Suppressor macrophage treated with lipopolysaccharide for 4 hours (primary cell): Measurements from ENCODE around the gene FLT3.
"Not testable (repeated sequence)": the region's sequence is repeated elsewhere in the genome, so short reads cannot be mapped to it uniquely, and the experiment has no call there.

ENCODE experiments used
- DNase-seq: peaks from one replicate; pipeline ENCODE4 v3.0.0-alpha.2; 2020

Gene FLT3

DNA sequence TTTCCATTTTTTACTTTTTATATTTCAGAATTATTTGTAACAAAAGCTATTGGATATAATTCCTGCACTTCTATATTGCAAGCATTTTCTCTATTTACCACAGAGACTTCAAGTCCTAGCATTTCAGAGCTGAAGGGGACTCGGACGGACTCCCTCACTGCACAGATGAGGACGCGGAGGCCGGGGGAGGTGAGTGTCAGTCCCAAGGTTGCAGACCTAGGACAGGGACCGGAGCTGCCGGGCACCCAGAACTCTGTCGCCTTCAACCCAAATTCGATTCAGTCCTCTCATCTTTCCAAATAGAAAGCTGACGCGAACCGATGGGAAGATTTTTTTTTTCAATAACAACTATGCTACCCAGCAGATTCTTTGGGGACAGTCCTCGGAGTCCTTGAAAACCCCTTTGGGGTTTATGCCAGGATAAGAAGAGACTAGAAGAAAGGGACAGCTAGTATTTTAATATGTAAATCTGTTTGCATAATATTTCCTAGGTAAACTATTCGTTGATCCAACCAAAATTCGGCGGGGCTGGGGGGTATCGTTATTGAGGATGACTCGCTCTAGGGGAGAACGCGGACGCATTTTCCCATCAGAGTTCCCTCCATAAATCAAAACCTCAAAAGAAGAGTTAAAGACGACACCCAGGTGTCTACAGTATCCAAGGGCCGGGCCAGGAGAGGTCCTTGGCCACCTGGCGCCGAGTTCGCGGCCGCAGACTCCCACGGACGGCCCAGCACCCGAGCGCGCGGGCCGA lies 803 bp downstream of the FLT3 start:
- DNase-seq = no peak

DNA sequence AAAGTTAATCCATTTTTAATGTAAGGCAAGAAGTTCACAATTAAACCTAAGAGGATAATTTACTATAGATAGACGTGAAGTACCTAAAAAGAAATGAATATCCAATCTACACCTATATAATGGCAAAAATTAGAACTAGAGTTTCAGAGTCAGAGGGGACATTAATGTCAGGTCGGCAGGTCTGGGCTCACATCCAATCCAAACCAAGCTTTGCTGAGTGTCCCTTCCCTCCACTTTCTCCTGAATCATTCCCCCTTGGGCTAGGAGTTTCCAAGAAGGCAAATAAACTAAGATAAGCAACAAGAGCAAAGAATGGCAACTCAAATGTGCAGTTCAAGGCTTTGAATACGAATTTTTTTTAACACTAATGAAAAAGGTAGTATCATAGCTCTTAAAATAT lies 2.9 kb downstream of the FLT3 start:
- DNase-seq = no peak

DNA sequence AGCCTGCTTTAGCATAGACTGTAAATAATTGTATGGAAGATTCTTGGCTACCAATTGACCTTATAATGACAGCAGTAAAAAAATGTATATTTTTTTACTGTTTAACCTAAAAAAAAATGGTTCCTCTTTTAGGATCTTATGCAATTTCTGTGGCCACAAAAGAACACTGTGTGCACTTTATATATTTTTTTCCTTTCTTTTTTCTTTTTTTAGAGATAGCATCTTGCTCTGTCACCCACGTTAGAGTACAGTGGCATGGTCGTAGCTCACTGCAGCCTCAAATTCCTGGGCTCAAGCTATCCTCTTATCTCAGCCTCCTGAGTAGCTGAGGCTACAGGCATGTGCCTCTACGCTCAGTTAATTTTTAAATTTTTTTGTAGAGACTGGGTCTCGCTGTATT lies 6.1 kb downstream of the FLT3 start:
- peak; percentile 25 for DNase-seq

DNA sequence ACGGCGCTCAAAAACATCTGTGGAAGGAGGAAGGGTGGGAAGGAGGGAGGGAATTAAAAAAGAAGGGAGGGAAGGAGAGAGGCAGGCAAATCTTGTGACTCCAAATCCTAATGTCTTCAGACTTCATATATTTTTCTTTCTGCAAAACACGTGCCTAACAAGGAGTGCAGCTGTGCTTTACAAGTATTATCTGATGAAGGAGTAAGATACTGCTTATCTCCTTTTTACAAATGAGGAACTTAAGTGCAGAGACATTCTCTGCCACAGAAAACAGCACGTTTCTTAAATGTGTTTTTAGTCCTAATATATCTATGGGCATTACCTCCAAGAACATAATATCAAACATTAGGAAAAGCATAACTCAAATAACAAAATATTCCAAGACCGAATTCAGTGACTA lies 6.5 kb downstream of the FLT3 start:
- DNase-seq = no peak

DNA sequence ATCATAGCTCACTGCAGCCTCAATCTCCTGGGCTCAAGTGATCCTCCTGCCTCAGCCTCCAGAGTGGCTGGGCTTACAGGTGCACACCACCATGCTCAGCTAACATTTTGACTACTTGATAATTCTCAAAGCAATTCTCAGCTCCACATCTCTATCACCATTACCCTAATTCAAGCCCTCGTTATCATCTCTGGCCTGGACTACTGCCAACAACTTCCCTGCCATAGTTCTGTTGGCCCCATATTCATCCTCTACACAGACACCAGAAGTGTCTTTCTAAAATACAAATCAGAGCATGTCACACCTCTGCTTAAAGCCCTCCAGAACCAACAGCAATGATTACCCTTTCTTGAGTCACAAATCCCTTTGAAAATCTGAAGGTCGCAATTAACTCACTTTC lies 7.9 kb downstream of the FLT3 start:
- no peak for DNase-seq

DNA sequence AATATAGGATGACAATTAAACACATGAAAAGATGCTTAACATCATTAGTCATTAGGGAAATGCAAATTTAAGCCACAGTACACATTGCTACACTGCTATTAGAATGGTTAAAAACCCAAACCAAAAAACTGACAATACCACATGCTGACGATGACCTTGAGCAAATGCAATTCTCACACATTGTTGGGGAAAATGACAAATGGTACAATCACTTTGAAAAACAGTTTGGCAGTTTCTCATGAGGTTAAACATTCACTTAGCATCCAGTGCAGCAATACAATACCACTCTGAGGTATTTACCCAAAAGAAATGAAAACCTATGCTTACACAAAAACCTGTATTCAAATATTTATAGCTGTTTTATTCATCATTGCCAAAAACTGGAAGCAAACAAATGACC lies 11.3 kb downstream of the FLT3 start:
- DNase-seq = no peak

DNA sequence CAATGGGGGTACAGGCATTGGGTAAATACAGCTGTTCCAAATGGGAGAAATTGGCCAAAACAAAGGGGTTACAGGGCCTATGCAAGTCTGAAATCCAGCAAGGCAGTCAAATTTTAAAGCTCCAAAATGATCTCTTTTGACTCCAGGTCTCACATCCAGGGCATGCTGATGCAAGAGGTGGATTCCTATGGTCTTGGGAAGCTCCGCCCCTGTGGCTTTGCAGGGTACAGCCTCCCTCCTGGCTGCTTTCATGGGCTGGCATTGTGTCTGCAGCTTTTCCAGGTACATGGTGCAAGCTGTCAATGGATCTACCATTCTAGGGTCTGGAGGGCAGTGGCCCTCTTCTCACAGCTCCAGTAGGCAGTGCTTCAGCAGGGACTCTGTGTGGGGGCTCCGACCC lies 22.6 kb downstream of the FLT3 start:
- not testable (repeated sequence) for DNase-seq

DNA sequence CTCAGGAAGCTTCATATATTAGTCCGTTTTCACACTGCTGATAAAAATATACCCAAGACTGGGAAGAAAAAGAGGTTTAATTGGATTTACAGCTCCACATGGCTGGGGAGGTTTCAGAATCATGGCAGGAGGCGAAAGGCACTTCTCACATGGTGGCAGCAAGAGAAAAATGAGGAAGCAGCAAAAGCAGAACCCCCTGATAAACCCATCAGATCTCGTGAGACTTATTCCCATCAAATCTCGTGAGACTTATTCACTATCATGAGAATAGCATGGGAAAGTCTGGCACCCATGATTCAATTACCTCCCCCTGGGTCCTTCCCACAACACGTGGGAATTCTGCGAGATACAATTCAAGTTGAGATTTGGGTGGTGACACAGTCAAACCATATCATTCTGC lies 23.1 kb downstream of the FLT3 start:
- DNase-seq = no peak

DNA sequence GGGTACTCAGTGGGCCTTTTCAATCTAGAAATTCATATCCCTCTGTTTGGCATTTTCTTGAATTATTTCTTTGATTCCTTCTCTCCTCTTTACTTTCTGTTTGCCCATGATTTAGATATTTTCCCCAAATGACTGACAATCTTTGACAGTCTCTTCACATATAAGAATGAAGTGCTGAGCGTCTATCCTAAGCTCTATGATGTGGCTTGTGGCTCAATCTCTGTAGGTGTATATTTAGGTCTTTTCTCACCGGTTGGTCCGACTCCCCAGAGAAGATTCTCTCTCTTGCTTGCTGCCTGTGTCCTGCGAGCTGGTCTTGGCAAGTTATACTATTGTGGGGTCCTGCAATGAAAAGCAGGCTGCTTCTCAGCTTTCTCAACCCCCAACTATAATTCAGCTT lies 29.0 kb downstream of the FLT3 start:
- no peak for DNase-seq

DNA sequence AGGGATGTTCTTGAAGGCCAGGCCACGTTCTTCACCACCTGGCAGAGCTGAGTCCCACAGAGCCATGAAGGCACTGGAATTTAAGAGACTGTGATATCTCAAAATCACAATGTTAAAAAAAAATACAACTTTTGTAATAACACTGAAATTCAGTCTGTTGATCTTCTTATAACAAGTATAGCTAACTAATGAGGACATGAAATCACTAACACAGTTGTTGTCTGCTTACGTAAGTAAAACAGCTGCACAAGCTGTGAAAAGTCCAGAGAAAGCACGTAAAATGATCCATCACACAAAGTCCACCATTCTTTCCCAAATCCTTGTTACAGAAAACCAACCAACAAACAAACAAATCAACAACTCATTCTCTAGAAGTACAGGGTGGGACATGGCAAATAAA lies 32.9 kb downstream of the FLT3 start:
- DNase-seq = no peak

DNA sequence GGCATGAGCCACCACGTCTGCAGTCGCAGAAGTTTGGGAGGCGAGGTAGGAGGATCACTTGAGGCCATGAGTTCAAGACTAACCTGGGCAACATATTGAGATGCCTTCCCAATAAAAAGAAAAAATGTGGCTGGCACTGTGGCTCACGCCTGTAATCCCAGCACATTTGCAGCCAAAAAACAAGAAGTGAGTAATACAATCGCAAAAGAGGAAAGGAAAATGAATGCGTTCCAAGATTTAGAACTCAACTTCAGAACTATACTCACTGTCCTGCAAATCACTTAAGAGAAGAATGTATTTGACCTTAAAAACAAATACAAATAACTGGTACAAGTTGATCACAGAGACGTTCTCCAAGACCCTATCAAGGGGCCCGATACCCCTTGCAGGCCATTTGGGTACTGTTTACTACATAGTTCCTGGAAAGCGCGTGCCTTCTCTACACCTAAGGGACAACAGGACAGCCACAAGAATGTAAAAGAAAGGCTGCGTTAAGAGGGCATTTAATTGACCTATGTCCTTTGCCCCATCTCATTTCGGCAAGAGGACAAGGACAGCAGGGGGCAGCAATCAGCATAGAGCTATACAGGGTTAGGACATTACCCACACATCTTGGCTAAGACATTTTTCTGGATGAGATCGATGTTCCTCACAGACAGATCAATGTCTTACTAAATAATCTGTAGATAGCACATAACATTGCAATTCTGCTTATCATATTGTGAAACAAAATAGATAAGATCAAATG lies 41.3 kb downstream of the FLT3 start:
- peak; percentile 48 for DNase-seq

DNA sequence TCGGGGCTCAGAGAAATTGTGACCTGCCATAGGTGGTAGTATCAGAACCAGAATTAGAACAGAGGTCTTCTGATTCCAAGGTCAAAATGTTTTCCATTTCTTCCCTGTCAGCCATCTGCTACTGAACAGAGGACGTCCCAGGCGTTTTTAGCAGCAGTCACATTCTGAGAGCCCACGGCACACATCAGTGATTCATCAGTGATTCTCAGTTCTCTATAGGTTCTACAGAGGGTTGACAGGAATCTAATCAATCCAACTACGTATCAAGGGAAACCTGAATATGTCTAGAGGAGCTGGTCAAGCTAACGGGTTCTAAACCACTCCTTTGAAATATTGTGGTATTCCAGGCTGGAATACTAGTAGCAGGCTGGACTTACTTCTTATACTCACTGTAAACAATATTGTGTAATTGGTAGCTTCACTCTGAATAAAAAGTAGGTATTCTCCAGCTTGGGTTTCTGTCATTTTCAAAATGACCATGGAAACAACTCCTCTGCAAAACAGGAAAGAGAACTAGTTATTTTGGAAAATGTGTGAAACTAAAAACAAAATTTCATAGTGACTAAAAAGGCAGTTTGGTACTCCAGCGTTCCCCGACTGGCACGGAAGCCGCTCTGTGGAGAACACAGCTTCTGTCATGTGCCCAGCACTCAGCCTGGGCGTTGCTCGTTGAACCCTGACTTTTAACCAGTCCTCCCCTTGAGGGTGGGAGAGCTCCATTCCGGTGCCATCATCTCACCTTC lies 43.2 kb downstream of the FLT3 start:
- peak; percentile 36 for DNase-seq

DNA sequence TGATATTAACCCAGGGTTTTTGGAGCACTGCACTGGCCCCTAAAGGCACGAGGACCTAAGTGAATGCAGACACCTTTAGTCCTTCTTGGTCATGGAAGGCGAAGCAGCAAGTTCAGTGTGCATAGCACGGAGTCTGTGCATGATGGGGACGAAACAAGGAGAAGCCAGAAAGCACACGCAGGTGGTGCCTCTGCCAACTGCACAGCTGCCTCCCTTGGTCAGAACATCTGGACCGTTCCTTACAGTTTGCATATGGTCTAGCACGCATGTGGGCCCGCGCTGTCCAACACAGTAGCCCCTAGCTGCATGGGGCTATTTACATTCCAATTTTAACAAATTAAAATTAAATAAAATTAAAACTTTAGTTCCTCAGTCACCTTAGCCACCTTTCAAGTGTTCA lies 44.0 kb downstream of the FLT3 start:
- no peak for DNase-seq

DNA sequence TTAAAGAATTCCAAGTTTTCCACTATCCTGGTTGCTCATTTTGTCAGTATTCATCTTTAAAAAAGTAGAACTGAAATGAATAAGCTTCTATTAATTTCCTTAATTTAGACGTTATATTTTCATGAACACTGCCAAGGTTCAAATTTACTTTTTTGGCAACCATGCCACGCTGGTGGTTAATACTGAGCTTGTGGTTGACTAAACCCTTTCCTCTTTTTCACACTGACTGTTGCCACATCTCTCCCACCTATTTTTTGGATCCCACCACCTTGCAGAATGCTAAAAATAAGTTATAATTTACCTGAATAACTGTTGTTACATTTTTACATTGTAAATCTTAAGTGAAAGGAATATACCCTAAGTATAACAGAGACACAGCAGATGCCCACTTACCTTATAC lies 45.0 kb downstream of the FLT3 start:
- no peak for DNase-seq

DNA sequence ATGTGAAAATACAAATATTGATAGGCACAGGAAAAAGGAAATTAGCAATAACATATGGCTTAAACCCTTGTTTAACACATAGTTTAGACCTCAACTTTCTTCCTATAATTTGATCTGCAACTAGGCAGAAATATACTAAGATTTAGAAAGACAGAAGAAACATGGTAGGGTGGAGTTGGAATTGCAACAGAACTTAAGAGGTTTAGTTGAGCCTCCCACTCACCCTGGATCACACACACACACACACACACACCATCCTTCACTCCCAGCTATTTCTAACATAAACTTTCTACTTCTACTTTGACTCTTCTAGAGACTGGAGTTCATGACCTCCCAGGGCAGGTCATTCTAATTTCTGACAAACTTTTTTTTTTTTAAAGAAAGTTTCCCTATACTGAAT lies 47.4 kb downstream of the FLT3 start:
- DNase-seq = peak; percentile 50

DNA sequence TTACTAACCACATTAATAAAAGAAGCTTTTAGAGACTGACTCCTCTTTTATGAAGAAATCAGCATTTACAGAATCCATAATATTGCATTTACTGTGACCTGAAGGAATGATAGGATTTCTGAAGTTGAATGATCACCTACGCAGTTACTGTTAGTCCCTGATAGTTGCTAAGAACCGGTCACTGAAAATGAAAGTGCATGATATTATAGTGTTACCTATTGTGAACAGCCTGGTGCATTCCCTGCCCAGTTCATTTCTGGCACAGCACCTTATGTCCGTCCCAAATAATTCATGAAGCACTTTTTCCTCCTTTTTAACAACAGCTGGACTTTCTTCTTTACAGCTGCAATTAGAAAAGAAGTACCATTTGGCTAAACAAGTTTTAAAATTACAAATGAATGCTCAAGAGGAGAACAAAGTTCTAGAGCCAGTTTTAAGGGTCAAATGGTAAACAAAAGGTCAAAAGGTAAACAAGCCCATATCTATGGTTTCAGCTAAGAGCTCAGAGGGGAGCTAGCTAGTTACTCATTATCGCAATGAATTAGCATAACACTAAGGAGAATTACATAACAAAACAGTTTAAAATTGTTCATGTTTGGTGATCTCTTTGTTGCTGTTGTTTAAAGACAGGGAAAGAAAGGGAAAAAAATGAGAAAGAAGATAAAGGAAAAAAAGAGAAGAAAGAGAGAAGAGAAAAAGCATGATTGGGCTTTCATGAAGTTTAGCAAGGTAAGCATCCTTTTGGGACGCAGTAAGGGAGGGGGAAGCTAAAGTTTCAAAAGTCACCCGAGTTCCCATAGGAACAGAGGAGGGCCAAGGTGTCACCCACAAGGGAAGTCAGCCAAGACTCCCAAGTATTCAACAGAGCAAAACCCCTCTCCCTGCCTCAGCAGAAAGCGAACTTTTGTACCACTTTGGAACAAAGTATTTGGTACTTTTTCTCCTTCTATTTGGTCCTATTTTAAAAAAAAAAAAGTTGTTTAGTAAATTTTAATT lies 50.2 kb downstream of the FLT3 start:
- DNase-seq = no peak

DNA sequence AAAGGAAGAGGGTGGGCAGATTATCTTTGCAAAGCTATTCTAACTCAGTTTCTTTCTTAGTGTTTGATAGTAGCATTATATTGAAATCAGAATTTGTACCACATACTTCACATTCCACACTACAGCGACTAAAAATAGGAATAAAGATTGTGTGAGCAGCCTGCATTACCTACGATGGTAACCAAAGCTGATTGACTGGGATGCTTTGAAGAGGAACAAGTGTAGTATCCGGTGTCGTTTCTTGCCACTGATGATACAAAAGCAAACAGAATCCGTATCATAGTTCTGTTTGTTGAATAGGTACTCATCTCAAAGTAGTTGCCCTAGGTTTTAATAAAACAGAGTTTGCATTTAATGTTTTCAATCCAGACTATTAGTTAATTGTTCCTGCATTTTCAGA lies 51.2 kb downstream of the FLT3 start:
- no peak for DNase-seq

DNA sequence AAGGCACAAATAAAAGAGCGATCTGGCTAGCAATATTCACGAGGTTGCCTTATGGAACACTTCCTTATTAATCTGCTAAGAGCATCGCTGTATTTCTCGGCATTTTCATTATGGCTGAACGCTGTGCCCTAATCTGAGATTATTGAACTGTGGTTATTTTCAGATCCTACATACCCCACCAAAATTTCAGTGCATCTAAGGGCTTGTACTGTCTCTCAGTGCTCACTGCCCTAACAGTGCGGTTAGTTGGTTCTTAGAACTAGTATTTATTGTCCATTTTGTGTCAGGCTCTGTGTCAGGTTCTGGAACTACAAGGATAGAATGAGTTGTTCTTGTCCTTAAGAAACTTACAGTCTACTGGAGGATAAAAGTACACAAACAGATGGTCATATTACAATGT lies 51.6 kb downstream of the FLT3 start:
- no peak for DNase-seq

DNA sequence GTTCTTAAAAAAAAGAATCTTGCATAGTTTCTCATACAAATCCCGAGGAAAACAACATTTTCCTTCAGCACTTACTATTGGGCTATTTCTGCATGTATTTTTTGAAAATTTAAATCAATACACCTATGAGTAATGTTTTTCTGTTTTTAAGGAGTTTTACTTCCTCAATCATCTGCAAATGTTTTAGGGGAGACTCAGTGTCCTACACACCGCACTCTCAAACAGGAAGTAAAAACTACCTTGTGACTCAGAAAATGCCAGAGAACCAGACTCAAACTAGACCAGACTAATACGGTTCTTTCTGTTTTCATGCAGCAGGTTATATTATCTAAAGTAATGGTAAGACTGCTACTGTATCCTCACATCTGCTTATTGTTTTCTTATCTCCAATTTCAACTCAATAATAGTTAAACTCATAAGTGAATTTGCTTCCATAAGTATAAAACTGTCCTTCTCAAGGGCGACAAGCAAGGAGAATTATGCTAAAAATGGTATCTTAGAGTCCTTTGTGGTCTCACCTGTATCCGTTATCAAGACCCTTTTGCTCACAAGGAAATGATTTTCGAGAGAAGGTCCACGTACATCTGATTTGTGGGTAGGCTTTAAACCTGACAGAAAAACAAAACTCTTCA lies 52.5 kb downstream of the FLT3 start:
- DNase-seq = peak; percentile 37

DNA sequence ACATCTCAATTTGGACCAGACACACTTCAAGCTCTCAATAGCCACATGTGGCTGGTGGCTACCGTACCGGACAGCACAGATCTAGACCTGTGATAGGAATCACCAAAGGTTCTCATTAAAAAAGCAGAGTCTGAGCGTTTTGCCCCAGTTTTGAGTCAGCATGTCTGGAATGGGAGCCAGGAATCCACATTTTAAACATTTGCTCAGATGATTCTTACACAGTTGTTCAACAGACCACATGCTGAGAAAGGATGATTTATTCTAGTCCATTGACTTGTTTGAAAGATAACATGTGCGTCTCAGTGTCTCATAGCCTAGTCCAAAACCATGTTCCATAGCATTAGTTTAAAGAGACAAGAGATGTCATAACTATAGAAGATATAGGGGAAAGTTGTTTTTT lies 53.4 kb downstream of the FLT3 start:
- no peak for DNase-seq

DNA sequence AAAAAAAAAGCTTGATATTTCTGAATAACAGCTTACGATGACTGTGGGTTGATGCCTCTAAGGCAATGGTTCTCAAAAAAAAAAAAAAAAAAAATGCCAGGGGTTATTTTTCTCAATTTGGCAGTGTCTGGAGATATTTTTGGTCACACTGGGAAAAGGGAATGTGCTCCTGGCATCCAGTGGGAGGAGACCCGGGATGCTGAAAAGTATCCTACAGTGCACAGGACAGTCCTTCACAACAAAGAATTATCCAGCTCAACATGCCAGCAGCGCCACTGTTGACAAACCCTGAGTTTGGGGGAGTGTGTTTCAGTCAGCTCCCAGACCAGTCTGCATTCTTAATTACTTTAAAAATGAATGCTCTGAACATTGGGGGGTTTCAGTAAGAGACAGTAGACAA lies 54.5 kb downstream of the FLT3 start:
- no peak for DNase-seq

DNA sequence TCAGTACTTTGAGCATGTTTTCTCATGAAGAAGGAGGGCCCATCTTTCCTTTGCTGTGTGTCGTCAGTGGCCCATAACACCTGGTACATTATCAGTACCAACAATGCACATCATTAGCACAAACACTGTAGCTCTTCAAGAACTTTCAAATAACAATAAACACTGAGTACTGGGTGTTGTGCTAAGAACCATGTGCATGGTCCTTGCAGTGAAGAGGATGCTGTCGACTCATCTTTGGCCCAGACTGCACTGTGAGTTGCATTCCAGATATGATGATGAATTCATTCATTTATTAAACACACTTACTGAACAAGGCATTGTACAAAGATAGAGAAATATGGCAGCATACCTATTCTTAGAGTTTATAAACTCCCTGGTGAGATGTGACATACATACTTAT lies 55.8 kb downstream of the FLT3 start:
- DNase-seq = no peak
